ENCODE results near the gene NUMA1. TPM values are rescaled to one million over a fixed set of nuclear protein-coding genes. Genes with fewer than 3 reads are reported as not detected.

NUMA1 gene
- total and polyA plus RNA-seq, 2 of the 13 experiments (the other 11 are each of a cell fraction or from before 2014, with no cell fraction given), result 57.3 to 60.2 TPM

- TSS peak; percentile 23 for BruUV-seq (replicated peaks)
- H3K9ac ChIP-seq (ENCODE audit: insufficient read depth, low read depth, low read length), result no peak overlapping the region
- in situ Hi-C loops (cut with HindIII; ENCODE audit: extremely low pct_ligation_motif_present, low pct_unique_long_range_greater_than_20kb) (no loop called here), intact Hi-C loops (cut with micrococcal nuclease; ENCODE audit: unreplicated experiment) (no loop called here)
- peaks cover 37 to 76% of the 10 kb centered on the region in 2 experiments for H3K36me3 ChIP-seq (replicated peaks in 1 of 2; ENCODE audit: control insufficient read depth in 1 of 2, insufficient read depth in 2 of 2, low read length in 2 of 2)
- 92% methylated on average over 10 of the region's 10 CpGs for WGBS (ENCODE audit: low lambda C conversion rate)
- no peaks in the 10 kb centered on the region for H4K20me1 ChIP-seq (ENCODE audit: insufficient read depth, low read length)
- ATAC-seq (peak; percentile 5; the same call in 1 of the 3 replicates), DNase-seq (ENCODE audit: low spot score) (no peak), FAIRE-seq (no peak)
- no peaks in the 10 kb centered on the region for H3K79me2 ChIP-seq (ENCODE audit: insufficient read depth, low read length)
- no peak overlapping the region for H2AFZ ChIP-seq (ENCODE audit: low read length)
- TF ChIP-seq CERS6 (CRISPR knock-in tag; IDR thresholded peaks at IDR 0.05), result no peak
- no peak for TF ChIP-seq PRDM4 (CRISPR knock-in tag; IDR thresholded peaks at IDR 0.05; ENCODE audit: borderline replicate concordance)
- TF ChIP-seq POLR2G (IDR thresholded peaks at IDR 0.05; ENCODE audit: low read depth, low read length), result peak; percentile 9; the same call in 1 of the 2 replicates
- TF ChIP-seq RBM22 (optimal IDR thresholded peaks at IDR 0.05; ENCODE audit: low read length), result peak; percentile 89
- no peak for TF ChIP-seq MED8 (CRISPR knock-in tag; IDR thresholded peaks at IDR 0.05; ENCODE audit: insufficient replicate concordance)
- TF ChIP-seq POLR2AphosphoS5 (IDR thresholded peaks at IDR 0.05; ENCODE audit: low read depth, low read length), result peak; percentile 24; the same call in 1 of the 2 replicates
- TF ChIP-seq KDM5B (CRISPR knock-in tag; IDR thresholded peaks at IDR 0.05; ENCODE audit: borderline replicate concordance), result no peak
- no peaks in the 10 kb centered on the region for H3K4me1 ChIP-seq (ENCODE audit: insufficient read depth, low read length)
- H3K9me3 ChIP-seq (ENCODE audit: low read length), result no peaks in the 10 kb centered on the region
- H3K27me3 ChIP-seq (ENCODE audit: control insufficient read depth in 1 of 2, insufficient read depth in 2 of 2, low read length in 2 of 2), result no peaks in the 10 kb centered on the region
- no peak overlapping the region for H3K27ac ChIP-seq (ENCODE audit: extremely low read length, insufficient read depth, low read length)
- no peak overlapping the region for H3K4me3 ChIP-seq (replicated peaks in 1 of 3; ENCODE audit: insufficient read depth in 1 of 3, low read depth in 2 of 3, low read length in 3 of 3)
- H3K4me2 ChIP-seq (ENCODE audit: low read depth, low read length), result no peak overlapping the region
- POLR2A ChIA-PET, result interaction anchor here (0.7 kb wide), 1 partner anchor 57 kb away, joined by 3 read pairs; no protein-coding TSS in a partner anchor
- CTCF ChIA-PET (ENCODE audit: low intra/inter-chr PET ratio, low total read pairs), result no interaction called here
Measured at GRCh38 chr11:72001834-72002591, 78.3 kb downstream of the NUMA1 start.
